Measurements from ENCODE around the gene PPP1R3A. TPM values are rescaled to one million over a fixed set of nuclear protein-coding genes. Genes with fewer than 3 reads are reported as not detected.
"Not testable (repeated sequence)": the region's sequence is repeated elsewhere in the genome, so short reads cannot be mapped to it uniquely, and the experiment has no call there.

The PPP1R3A gene
- total RNA-seq, 1 donor from 2014 or later: not detected

DNA sequence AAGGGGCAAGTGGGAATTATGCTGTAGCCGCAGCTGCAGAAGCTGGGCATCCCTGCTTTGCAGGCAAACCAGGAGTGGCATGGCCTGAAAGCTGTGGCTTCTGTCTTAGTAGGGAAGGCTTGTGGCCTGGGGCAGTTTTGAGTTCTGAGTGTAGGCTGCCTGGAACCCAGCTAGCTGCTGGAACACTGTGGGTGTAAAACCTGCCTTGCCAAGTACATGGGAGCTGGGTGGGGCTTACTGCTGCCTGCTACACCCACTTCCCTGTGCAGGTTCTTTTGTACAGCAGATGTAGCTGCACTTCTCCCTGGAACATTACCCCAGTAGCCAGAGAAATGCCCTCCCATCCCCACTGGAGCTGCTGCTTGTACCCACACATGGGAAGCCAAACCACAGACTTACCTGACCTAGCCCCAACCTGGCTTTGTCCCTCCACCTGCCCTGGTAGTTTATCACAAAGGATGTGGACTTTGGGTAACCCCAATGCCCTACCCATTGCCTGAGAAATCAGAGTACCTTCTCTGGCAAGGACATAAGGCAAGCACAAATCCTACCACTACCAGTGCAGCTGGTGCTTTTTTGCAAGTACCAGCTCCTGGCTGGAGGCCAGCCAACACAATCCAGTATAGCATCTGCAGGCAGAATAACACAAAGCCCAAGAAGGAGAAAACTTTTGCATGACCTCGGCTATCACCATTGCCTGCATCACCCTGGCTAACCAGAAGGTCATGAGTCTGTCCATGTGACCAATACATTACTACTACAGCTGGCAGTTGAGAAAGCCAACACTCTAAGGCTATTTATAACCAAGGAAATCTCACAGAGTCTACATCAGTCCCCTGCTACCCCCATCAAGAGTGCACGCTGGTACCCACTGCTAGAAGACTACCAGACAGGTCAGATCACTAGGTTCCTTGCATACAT lies 26.5 kb upstream of the PPP1R3A start:
- no peak overlapping the region for H3K4me3 Mint-ChIP-seq (ENCODE audit: unreplicated experiment)
- TF ChIP-seq CTCF (IDR thresholded peaks at IDR 0.05): no peak
- H3K36me3 Mint-ChIP-seq (ENCODE audit: unreplicated experiment): no peaks in the 10 kb centered on the region
- DNase-seq (ENCODE audit: extremely low spot score, unreplicated experiment): no peak
- H3K27me3 Mint-ChIP-seq (ENCODE audit: unreplicated experiment): no peaks in the 10 kb centered on the region
- peaks cover 8% of the 10 kb centered on the region for H3K4me1 Mint-ChIP-seq (ENCODE audit: unreplicated experiment)
- no peak overlapping the region for H3K27ac Mint-ChIP-seq (ENCODE audit: unreplicated experiment)
- H3K9me3 Mint-ChIP-seq (ENCODE audit: unreplicated experiment): peaks cover 16% of the 10 kb centered on the region

GRCh38 chr7:113936982-113937381 lies 18.2 kb upstream of the PPP1R3A start:
- Mint-ChIP-seq H3K36me3 (ENCODE audit: unreplicated experiment) (peaks cover 2% of the 10 kb centered on the region), H3K4me3 (ENCODE audit: unreplicated experiment) (no peak overlapping the region), H3K4me1 (ENCODE audit: unreplicated experiment) (peaks cover 16% of the 10 kb centered on the region), H3K27ac (ENCODE audit: unreplicated experiment) (no peak overlapping the region), H3K9me3 (ENCODE audit: unreplicated experiment) (peaks cover 22% of the 10 kb centered on the region), H3K27me3 (ENCODE audit: unreplicated experiment) (no peaks in the 10 kb centered on the region)
- TF ChIP-seq CTCF (IDR thresholded peaks at IDR 0.05): no peak
- no peak for DNase-seq (ENCODE audit: extremely low spot score, unreplicated experiment)

- Mint-ChIP-seq H3K9me3 (ENCODE audit: unreplicated experiment) (peaks cover 24% of the 10 kb centered on the region), H3K4me1 (ENCODE audit: unreplicated experiment) (peaks cover 16% of the 10 kb centered on the region), H3K4me3 (ENCODE audit: unreplicated experiment) (no peak overlapping the region), H3K27ac (ENCODE audit: unreplicated experiment) (no peak overlapping the region), H3K27me3 (ENCODE audit: unreplicated experiment) (no peaks in the 10 kb centered on the region), H3K36me3 (ENCODE audit: unreplicated experiment) (peaks cover 2% of the 10 kb centered on the region)
- DNase-seq (ENCODE audit: extremely low spot score, unreplicated experiment): no peak
- no peak for TF ChIP-seq CTCF (IDR thresholded peaks at IDR 0.05)
These were observed 17.7 kb upstream of the PPP1R3A start for GRCh38 chr7:113936535-113936934.

DNA sequence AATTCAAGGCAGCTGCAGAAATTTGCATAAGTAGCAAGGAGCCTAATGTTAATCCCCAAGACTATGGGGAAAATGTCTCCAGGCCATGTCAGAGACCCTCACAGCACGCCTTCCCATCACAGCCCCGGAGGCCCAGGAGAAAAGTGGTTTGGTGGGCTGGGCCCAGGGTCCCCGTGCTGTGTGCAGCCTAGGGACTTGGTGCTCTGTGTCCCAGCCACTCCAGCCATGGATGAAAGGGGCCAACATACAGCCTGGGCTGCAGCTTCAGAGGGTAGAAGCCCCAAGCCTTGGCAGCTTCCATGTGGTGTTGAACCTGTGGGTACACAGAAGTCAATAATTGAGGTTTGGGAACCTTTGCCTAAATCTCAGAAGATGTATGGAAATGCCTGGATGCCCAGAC lies 10.6 kb upstream of the PPP1R3A start:
- not testable (repeated sequence) for H3K4me3 Mint-ChIP-seq (ENCODE audit: unreplicated experiment); H3K27me3 Mint-ChIP-seq (ENCODE audit: unreplicated experiment); H3K4me1 Mint-ChIP-seq (ENCODE audit: unreplicated experiment); DNase-seq (ENCODE audit: extremely low spot score, unreplicated experiment); H3K36me3 Mint-ChIP-seq (ENCODE audit: unreplicated experiment); H3K27ac Mint-ChIP-seq (ENCODE audit: unreplicated experiment)
- H3K9me3 Mint-ChIP-seq (ENCODE audit: unreplicated experiment): peaks cover 15% of the 10 kb centered on the region

DNA sequence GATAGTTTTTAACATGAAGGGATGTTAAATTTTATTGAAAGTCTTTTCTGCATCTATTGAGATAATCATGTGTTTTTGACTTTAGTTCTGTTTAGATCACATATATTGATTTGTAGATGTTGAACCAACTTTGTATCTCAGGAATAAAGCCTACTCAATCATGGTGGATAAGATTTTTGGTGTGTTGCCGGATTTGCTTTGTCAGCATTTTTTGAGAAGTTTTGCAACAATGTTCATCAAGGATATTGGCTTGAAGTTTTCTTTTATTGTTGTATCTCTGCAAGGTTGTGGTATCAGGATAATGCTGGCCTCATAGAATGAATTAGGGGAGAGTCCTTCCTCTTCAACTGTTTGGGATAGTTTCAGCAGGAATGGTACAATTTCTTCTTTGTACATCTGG lies 9.3 kb upstream of the PPP1R3A start:
- no peak overlapping the region for H3K4me3 Mint-ChIP-seq (ENCODE audit: unreplicated experiment)
- H3K4me1 Mint-ChIP-seq (ENCODE audit: unreplicated experiment): no peaks in the 10 kb centered on the region
- DNase-seq (ENCODE audit: extremely low spot score, unreplicated experiment): no peak
- TF ChIP-seq CTCF (IDR thresholded peaks at IDR 0.05): no peak
- no peaks in the 10 kb centered on the region for H3K36me3 Mint-ChIP-seq (ENCODE audit: unreplicated experiment)
- no peaks in the 10 kb centered on the region for H3K27me3 Mint-ChIP-seq (ENCODE audit: unreplicated experiment)
- H3K27ac Mint-ChIP-seq (ENCODE audit: unreplicated experiment): no peak overlapping the region
- peaks cover 6% of the 10 kb centered on the region for H3K9me3 Mint-ChIP-seq (ENCODE audit: unreplicated experiment)
